ENCODE results near the gene VCPKMT.

GRCh38 chr14:50091240-50091913, 25.0 kb downstream of the VCPKMT start:
- TF ChIP-seq CEBPB (IDR thresholded peaks at IDR 0.05) (no peak), MAX (IDR thresholded peaks at IDR 0.05) (no peak), FOXM1 (IDR thresholded peaks at IDR 0.05; ENCODE audit: borderline replicate concordance, low read depth) (no peak), TAF1 (IDR thresholded peaks at IDR 0.05; ENCODE audit: low read depth) (no peak), EP300 (IDR thresholded peaks at IDR 0.05; ENCODE audit: borderline replicate concordance) (no peak), TEAD4 (IDR thresholded peaks at IDR 0.05) (no peak)
- TF ChIP-seq, protein P1, sequence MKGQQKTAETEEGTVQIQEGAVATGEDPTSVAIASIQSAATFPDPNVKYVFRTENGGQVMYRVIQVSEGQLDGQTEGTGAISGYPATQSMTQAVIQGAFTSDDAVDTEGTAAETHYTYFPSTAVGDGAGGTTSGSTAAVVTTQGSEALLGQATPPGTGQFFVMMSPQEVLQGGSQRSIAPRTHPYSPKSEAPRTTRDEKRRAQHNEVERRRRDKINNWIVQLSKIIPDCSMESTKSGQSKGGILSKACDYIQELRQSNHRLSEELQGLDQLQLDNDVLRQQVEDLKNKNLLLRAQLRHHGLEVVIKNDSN (IDR thresholded peaks at IDR 0.05): no peak
